GM18519 (cell line): ENCODE data around the gene MAD1L1.

Source experiments
- ATAC-seq: cut with Tn5 transposase; IDR thresholded peaks from one replicate; pipeline ENCODE4 v1.9.1; 2021; ENCODE audit warnings: mild to moderate bottlenecking, moderate library complexity; ENCODE audit not compliant: unreplicated experiment, low FRiP score

Gene MAD1L1

GRCh38 chr7:2109251-2109872 is 123.4 kb downstream of the MAD1L1 start:
- ATAC-seq = no peak

DNA sequence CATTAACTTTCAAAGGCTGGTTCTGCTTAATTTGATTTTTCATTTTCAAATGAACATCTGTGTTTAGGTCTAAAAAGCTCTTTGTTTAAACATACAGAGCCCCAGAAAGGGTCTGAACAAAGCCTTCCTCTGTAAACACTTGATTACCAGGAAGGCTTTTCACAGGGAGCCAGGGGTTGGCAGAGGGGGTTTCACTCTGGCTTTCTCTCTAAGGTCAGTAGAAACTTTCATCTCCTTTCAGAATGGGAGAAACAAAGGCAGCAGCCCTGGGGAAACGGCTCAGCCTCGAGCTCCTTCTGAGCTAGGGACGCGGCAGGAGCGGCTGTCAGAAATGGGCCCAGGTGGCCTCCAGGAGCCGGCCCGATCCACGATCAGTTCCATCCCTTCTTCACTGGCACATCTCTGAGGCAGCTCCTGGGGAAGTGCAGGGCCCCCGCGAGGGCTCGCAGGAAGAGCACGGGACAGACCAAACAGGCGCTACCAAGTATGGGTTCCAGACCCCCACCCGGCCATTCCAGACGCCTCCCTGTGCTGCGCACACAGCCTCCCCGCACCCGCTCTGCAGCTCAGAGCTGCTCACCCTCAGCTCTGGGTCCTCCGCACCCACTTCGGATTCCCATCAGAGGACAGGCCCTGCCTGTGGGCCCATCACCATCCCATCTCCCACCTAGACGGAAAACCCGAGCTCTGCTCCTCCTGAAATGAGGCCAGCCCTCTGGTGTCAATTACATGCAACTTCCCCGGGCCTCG is 124.1 kb downstream of the MAD1L1 start:
- no peak for ATAC-seq

GRCh38 chr7:2108071-2108455 is 124.7 kb downstream of the MAD1L1 start:
- ATAC-seq = no peak

DNA sequence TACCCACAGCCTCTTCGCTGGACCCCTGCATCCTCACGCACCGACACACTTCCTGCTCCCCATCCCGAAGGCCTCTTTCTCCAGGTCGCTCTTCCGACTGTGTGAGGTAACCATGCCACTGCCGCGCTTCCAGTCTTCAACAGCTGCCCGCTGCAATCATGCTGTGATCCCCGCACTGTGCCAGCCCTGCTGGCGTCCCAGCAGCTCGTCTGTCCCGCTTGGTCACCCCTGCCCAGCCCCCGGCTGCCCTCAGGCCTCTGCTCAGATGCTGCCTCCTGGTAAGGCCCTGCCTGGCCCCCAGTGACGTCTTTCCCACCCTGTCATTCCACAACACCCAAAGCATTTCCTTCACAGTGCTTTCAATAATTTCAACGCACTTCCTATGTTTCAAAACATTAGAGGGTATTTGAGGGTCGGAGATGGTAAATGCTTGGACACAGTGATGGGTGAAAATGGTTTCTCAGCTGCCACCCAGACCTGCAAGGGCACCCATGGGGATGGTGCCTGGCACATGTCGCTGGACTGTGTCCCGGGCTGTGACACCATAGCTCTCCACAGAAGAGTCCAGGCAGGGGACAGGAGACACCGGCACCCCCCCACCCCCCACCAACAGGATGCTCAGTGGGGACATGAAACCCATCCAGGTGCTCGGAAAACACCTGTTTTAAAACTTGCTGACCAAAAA is 125.2 kb downstream of the MAD1L1 start:
- no peak for ATAC-seq

- ATAC-seq = no peak
Observed at GRCh38 chr7:2106924-2107323, 125.8 kb downstream of the MAD1L1 start.

GRCh38 chr7:2106440-2106839 is 126.3 kb downstream of the MAD1L1 start:
- ATAC-seq = no peak

DNA sequence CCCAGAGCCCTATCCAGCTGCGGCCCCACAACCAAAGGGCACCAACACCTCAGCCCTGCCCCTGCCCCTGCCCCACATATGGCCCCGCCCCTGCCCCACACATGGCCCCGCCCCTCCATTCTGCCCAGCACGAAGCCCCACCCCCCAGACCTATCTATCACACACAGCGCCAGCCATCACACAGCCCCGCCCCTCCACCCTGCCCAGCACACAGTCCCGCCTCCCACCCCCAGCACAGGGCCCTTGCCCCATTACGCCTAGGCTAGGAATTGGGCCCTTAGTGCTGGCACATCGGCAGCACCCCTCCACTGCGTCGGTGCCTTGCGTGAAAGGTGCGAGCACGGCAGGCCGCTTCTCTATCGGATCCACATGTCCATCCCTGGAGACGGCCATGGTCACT is 126.8 kb downstream of the MAD1L1 start:
- no peak for ATAC-seq

DNA sequence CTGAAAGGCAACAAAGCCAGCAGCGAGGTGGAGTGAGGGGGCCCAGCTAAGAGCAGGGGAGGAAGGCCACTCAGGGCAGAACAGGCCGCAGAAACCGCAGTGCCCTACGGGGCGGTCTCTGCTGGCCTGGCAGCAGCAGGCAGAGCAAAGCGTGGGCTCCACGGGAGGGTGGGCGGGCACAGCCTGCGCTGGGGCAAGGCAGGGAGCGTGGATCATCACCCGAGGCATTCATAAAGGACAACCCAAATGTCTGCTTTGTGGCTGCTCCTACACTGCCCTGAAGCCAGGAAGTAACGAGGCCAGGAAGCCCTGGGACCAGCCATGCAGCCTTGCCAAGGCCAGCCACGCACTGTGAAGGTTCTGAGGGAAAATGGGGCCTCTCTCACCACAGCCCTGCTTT is 127.5 kb downstream of the MAD1L1 start:
- no peak for ATAC-seq

- no peak for ATAC-seq
Observed at GRCh38 chr7:2104716-2105115, 128.0 kb downstream of the MAD1L1 start.

- ATAC-seq = no peak
Observed at GRCh38 chr7:2104107-2104710, 128.5 kb downstream of the MAD1L1 start.

GRCh38 chr7:2103071-2103898 is 129.5 kb downstream of the MAD1L1 start:
- ATAC-seq = no peak

DNA sequence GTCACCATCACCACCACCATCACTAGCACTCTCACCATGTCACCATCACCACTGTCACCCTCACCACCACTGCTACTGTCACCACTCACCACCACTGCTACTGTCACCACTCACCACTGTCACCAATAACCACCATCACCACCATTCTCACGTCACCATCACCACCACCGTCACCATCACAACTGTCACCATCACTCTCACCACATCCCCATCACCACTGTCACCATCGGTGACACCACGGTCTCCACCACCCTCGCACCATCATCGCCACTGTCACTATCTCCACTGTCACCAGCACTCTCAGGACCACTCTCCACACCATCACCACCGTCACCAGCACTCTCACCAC is 130.4 kb downstream of the MAD1L1 start:
- ATAC-seq = no peak

- ATAC-seq = no peak
Observed at GRCh38 chr7:2101630-2102374, 130.9 kb downstream of the MAD1L1 start.

- no peak for ATAC-seq
Observed at GRCh38 chr7:2100278-2101208, 132.2 kb downstream of the MAD1L1 start.

- ATAC-seq = no peak
Observed at GRCh38 chr7:2099048-2099957, 133.4 kb downstream of the MAD1L1 start.

DNA sequence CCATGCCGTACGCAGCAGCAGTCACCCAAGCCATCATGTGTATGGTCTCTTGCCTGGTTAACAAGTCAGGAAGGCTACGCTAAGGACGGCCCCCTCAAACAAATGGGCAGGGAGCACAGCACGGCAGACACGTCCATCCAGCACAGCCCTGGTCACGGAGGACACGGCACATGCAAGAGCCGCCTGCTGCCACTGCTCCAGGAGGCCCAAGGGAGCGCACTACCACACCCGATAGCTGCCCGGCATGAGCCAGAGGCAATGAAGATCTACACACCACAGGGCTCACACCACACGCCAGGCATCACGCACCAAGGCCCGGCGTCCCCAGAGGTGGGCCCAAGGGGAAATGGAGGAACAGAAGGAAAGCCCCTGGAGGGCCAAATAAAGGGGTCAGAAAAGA is 134.2 kb downstream of the MAD1L1 start:
- ATAC-seq = no peak

DNA sequence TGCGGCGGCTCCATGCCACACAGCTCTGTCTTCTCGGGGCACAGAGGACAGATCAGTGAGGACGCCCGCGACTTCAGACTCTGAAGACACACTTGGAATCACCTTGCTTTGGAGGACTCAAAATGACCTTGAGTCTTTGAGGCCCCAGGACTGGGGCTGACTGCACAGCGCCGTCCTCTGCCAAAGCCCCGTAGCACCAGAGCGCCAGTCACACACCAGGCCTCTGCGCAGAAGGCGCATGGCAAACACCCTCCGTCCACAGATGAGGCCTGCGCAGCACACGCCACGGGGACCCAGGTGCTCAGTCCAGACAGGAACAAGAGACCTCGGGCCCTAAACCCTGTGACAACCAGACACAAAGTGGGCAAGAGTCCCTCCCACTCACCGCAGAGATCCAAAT is 134.7 kb downstream of the MAD1L1 start:
- no peak for ATAC-seq

DNA sequence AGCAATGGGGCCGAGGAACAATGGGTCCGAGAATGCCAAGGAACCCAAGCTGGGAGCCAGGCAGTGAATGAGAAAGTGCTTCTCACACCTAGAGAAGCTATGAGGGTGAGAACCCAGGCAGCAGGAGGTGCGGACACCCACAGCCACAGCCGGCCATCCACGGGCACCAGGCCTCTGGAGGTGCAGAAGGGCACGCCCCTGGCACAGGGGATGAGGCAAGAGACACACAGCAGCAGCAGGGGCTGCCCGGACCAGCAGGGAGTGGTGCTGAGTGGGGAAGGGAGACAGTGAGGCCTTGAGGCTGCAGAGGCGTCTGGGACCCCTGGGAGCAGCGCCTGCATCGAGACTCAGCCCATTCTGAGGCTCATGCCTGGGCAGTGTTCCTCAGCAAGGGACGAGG is 135.3 kb downstream of the MAD1L1 start:
- ATAC-seq = no peak
